Measurements from ENCODE around the gene DRC7. TPM values are rescaled to one million over a fixed set of nuclear protein-coding genes. Genes with fewer than 3 reads are reported as not detected.

Gene DRC7
- total and polyA plus RNA-seq, 9 of the 15 experiments (the other 6 are each of a cell fraction or from before 2014, with no cell fraction given), result 0.04 to 0.33 (median 0.12) TPM; not detected in 3

- TF ChIP-seq CHD7 (IDR thresholded peaks at IDR 0.05; ENCODE audit: low read depth, low read length), result no peak
- no peak for TF ChIP-seq MTA3 (IDR thresholded peaks at IDR 0.05; ENCODE audit: borderline replicate concordance)
- no peak for TF ChIP-seq DLX4 (CRISPR knock-in tag; IDR thresholded peaks at IDR 0.05)
- TF ChIP-seq ZNF165 (CRISPR knock-in tag; IDR thresholded peaks at IDR 0.05; ENCODE audit: borderline replicate concordance), result no peak
- no peak for TF ChIP-seq FOXJ3 (CRISPR knock-in tag; IDR thresholded peaks at IDR 0.05)
- 0 out of 2 replicates have a peak, but pooled peaks have one; percentile 42 for TF ChIP-seq HDGF (IDR thresholded peaks at IDR 0.05)
- no peak for TF ChIP-seq HSF4 (CRISPR knock-in tag; IDR thresholded peaks at IDR 0.05; ENCODE audit: borderline replicate concordance)
- TF ChIP-seq NR2C2 (CRISPR knock-in tag; IDR thresholded peaks at IDR 0.05), result peak; percentile 84
- TF ChIP-seq NR2C2 (tag; IDR thresholded peaks at IDR 0.05), result peak; percentile 98
- TF ChIP-seq PRPF4 (IDR thresholded peaks at IDR 0.05; ENCODE audit: insufficient read depth, low read depth, low read length, poor library complexity, severe bottlenecking), result no peak
- no peak for TF ChIP-seq ATF6 (CRISPR knock-in tag; IDR thresholded peaks at IDR 0.05)
Observed at GRCh38 chr16:57694725-57695679, at the start of gene DRC7 (continued).
